Stimulated activated CD8-positive, alpha-beta memory T cell treated with anti-CD3 and anti-CD28 coated beads, Interleukin-4, amount 100 ng/mL, for 1 hour (primary cell): ENCODE data around the gene GCK.
"Not testable (repeated sequence)": the region's sequence is repeated elsewhere in the genome, so short reads cannot be mapped to it uniquely, and the experiment has no call there.

ENCODE experiments used
- DNase-seq, 2 donors: peaks; one replicate each; pipeline ENCODE4 v3.0.0-alpha.2; 2020; ENCODE audit warnings: low read depth in 2 of 2, low spot score in 1 of 2

GCK gene

DNA sequence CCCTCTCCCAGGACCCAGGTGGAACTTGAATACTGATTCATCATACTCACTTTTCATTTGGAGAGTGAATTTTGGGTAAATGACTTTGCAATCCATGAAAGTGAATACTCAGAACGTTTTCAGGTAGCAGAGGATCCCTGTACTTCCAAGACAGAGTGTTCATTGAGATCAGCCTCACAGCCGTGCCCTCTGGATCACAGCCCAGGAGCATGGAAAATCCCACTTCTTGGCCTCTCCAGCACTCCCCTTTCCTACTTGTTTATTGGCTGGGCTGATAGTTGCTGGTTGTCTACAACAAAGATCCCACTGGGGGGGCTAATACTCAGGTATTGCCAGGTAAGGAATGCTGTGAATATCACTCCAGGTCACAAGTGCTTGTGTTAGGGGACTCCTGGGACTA lies 5.9 kb downstream of the GCK start:
- no peak for DNase-seq

DNA sequence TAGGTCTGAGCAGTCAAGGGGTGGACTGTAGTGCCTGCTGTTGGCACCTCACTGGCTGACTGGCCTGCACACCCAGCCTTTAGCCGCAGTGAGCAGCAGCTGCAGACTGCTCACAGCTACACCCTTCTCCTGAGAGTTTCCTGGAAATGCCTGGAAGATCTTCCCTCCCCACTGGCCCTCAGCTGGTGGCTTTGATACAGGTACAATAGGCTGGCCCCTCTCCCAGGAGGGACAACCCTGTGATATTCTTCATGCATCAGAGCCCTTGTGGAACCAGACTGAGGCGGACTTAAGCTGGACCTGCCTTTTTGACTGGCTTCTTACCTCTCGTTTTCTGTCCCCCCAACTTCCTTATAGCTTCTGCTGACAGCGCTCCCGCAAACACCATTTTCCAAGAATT lies 6.4 kb downstream of the GCK start:
- no peak for DNase-seq

DNA sequence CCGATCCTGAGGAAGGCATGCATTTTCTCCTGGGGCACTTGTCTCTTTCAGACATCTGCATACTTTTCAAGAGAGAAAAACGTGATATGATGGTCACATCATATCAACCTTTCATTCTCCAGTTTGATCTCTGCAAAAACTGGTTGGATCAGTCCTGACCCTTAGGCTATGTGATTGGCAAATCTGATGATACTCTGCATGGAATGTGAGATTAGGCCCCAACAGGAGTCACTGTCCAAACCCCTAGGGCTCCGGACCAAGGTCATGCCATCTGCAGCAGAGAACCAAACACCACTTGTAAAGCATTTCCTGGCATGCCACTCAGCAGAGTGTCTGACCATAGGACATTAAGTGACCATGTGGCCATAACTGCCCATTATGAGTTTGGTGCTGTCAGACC lies 8.6 kb downstream of the GCK start:
- no peak for DNase-seq

DNA sequence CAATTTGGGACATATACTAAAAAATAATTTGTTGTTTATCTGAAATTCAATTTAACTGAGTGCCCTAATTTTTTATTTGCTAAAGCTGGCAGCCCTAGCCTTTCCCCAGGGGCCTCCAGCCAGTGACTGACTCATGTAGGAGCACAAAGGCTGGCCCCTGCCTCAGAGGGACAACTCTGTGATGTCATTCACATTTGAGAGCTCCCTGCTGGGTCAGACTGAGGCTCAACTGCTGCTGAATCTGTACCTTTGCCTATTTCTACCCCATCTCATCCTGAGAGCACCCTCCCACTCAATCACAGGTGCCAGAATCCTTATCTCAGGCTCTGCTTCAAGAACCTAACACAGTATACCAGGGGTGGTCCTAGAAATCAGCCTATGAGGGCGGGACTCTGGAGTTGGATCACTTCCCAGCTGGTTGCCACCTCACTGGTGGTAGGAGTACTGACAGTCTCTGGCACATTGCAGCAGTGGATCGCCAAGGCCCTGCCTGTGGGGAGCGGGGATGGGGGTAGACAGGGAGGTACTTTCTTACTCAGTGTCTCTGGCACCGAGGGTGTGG lies 11.6 kb downstream of the GCK start:
- DNase-seq: no peak

DNA sequence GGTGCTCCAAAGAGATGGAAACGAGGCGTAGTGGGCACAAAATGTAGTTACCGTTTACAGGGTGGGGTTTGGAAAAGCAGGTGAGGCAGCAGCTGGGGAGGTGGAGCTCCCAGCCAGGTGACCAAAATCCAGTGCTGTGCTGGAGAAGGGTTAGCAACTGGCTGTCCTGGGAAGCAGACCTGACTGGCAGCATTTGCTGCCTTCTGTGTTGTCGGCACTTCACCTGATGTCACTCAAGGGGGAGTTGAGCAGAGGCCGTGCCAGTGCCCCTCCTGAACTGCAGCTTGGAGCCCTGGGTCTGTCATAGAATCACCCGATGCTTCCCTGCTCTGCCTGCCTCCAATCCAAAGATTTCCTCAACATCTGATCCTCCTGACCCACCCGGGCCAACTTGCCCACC lies 12.8 kb downstream of the GCK start:
- no peak for DNase-seq

DNA sequence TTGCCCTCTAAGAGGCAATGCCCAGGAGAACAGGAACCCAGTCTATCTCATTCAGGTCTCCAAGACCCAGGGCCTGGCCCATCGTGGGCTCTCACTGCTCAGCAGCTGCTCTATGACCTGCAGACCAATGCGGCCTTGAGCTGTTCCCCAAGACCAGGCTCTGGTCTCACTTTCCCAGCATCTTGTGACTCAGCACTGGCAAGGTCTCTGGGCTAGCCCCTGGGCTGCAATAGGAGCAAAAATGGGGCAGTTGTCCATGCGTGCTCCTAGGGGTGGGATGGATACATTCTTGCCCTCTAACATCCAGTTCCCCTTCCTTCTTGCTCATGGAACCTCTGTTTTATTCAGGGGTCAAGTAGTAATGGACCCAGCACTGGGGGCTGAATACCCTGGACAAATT lies 13.5 kb downstream of the GCK start:
- DNase-seq: no peak

DNA sequence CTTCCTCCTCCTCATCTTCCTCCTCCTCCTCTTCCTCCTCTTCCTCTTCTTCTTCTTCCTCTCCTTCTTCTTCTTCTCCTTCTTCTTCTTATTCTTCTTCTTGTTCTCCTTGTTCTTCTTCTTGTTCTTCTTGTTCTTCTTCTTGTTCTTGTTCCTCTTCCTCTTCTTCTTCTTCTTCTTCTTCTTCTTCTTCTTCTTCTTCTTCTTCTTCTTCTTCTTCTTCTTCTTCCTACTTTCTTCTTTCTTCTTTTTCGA lies 14.6 kb downstream of the GCK start:
- not testable (repeated sequence) for DNase-seq

DNA sequence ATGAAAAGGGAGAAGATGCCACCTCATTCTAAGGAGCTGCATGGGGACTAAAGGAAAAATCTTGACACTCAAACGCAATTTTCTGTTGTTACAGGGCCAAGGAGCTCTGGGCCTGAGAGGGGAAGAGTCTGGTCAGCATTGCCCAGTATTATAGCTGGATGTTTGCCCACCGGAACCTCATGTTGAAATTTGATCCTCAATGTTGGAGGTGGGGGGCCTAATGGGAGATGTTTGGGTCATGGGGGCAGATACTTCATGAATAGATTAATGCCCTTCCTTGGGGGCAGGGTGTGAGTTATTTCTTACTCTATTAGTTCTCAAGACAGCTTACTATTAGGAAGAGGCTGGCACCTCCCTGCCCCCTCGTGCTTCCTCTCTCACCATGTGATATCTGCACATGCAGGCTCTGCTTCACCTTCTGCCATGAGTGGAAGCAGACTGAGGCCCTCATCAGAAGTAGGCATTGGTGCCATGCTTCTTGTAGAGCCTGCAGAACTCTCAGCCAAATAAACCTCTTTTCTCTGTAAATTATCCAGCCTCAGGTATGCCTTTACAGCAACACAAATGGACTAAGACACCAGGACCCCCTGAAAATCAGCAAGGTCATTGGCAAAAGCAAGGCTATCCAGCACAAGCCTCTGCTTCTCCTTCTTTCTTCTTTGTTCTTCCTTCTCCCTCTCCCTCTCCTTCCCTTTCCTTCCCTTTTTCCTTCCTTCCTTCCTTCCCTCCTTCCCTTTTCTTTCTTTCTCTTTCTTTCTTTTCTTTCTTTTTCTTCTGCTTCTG lies 15.1 kb downstream of the GCK start:
- no peak for DNase-seq

DNA sequence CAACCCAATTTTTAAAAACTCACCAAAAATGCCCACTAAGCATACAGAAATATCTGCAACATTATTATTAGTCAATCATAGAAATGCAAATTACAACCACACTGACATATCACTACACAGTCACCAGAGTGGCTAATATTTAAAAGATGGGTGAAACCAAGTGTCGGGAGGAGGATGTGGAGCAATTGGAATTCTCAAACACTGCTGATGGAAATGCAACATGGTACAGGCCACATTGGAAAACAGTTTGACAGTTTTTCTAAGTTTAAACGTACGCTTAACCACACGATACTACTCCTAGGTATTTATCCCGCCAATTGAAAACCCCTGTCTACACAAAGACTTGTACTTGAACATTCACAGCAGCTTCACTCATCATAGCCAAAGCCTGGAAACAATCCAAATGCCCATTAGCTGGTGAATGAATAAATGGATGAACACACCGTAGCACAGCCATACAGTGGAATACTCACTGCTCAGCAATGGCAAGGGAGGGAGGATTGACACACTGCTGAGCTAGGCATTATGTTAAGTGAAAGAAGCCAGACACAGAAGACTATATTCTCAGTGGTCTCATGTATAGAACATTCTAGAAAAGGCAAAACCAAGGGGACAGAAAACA lies 16.3 kb downstream of the GCK start:
- DNase-seq: no peak

DNA sequence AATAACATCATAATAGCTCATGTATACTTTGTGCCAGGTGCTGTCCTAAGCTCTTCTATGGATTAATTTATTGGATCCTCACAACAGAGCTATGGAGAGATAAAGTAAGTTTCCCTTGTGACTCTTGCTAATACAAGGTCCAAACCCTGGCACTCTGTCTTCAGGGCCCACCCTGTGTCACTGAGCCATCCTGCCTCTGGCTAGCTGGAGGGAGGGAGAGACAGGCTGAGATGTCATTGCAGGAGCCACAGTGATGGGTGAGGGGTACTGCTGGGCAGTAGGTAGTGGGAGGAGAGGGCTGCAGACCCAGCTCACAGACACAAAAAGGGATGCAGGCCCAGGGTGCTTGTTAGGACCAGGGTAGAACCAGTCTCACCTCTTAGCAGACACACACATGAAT lies 16.9 kb downstream of the GCK start:
- DNase-seq: no peak

DNA sequence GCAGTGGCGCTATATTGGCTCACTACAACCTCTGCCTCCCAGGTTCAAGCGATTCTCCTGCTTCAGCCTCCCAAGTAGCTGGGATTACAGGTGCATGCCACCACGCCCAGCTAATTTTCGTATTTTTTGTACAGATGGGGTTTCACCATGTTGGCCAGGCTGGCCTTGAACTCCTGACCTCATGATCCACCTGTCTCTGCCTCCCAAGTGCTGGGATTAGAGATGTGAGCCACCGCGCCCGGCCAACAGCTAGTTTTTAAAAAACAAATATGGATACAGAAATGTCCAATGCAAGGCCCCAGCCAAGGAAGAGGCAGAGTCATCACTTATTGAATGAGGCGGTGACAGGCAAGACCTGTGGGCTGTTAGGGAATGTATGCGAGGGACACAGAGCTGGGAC lies 17.3 kb downstream of the GCK start:
- DNase-seq: not testable (repeated sequence)

DNA sequence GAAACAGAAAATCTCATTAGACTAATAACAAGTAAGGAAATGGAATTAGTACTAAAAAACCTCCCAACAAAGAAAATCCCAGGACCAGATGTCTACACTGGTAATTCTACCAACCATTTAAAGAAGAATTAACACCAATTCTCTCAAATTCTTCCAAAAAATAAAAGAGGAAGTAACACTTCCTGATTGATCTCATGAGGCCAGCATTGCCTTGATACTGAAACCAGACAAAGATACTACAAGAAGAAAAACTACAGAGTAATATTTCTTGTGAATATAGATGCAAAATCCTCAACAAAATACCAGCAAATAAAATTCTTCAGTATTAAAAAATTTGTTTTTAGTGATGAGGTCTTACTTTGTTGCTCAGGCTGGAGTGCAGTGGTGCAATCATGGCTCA lies 21.3 kb downstream of the GCK start:
- no peak for DNase-seq

DNA sequence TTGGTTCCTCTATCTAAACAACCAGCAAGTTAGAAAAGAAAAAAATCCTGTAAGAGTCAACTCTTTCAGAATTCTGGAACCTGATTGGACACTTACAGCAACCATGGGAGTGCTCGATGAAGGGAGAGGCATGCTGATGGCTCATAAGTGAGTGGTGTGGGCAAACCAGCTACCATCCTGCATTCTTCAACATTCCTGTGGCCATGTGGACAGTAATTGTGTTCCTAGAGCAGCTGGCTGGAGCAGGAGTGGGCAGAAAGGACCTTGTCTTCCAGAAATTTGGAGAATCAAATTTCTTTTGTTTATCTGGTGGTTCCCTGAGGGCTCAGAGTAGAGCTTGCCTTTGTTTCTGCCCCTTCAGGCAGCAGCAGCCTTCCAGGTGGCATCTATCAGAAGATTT lies 25.6 kb downstream of the GCK start:
- no peak for DNase-seq

DNA sequence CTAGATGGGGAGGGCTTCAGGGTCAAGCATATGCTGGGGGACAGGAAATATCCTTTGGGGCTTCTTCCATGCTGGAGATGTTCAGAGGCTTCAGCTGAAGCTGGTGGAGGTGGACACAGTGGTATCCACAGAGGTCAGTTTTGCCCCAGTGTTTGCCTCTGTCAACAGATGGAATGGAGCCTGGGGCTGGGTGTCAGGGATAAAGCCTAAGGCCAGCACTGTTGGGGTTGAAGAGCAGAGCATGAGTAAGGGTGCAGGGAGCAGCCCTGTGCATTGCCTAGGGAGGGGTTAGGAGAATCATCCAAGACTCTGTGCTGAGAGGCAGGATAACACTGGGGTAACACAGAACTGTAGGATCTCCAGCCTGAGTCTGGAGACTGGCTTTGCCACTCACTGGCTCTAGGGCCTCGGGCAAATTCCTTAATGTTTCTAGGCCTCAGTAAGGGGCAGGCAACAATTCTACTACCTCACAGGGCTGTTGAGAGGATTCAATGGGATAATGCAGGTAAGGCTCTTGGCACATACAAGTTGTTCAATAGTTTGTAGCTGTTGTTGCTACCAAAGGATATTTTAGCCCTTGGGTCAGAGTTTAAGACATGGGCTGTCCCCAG lies 26.3 kb downstream of the GCK start:
- no peak for DNase-seq

DNA sequence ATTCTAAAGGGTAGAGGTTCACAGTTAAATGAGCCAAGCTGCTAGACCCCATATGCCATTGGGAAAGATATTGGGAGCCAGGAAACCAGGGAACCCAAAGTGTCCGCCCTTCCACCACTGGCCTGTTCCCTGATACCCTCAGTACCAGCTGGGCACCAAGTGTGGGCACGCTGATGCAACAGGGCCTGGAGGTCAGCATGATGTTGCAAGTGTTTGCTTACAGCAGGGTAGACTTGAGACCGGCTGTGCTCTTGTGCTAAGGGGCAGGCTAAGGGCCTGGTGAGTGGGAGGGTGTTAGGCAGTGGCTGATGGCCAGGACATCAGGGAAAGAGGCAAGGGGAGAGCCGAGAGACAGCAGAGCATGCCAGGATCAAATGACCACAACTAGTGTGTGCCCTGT lies 27.1 kb downstream of the GCK start:
- DNase-seq: no peak

DNA sequence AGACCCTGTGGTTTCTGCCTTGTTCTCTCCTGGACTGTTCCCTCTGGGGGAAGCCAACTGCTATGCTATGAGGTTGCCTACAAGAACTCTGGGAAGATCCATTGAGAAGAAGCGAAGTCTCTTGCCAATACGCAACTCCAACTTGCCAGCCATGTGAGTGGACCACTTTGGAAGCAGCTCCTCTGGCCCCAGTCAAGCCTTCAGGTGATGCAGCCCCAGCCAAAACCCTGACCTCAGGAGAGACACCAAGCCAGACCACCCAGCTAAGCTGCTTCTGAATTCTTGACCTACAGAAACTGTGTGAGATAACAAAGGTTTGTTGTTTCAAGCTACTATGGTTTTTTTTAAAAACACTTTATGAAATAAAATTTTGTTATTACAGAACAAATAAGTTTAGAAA lies 27.9 kb downstream of the GCK start:
- DNase-seq: no peak

DNA sequence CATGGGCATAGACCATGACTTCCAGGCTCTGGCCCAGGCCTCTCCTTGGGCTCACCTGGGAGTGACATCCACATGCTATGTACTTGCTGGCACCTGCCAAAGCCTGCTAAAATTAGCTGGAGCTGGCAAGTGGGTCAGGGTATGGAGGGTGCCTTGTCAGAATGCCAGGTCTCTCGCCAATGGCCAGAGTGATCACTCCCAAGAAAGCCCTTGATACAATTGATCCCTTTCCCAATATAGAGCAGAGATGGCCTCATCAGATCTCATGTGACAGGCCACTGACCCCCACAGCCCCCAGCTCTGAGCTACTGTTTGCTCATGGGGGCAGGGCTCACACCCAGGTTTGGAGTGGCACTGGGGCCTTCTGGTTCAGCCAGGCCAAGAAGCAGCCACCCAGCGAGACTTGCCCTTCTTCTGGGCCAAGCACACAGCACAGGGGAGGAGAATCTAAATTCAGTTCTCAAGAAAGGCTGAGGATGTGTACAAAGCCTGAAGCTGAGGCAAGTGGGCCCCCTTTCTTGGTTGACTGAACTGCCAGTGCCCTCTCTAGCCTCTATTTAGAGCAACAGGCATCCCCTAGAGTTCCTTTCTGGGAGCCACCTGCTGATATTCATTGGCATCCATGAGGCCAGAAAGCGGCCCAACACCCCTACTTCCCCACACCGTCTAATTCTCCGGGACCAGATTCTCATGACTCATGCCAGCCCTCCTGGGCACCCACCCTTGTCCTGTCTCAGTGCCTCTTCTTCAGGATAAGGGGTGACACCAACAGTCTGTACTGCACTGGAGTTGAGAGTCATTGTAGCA lies 29.2 kb downstream of the GCK start:
- no peak for DNase-seq

DNA sequence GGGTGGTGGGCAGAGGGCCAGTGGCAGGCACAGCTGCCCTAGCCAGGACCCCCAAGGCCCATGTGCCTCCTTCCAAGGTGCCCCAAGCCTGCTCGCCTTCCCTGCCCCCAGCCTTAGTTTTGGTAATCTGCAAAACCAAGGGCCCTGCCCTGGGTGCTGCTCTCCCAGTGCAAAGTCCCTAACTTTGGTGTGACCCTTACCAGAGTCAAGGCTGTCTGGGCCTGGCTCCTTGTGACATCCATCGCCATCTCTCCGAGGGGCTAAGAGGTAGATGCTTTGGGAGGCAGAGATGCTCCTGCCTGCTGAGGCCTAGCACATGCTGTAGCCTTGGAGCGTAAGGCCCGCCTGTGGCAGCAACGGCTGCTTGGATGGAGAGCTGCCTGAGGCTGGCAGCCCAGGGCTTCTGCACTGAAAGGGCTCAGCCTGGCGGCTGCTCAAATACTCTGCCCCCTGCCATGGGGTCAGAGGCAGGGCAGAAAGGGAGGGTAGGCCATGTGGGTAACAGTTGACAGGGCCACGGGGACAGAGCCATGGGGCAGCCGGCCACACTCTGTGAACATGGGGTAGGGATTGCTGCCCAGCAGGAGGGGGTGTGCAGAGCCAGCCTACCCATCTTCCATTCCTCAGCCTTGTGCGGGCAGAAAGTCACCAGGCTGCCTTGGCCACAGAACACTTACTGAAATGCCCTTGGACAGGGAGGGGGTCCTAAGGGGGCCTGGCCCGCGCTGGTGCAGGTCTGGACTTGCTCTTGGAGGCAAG lies 30.2 kb downstream of the GCK start:
- DNase-seq: no peak

DNA sequence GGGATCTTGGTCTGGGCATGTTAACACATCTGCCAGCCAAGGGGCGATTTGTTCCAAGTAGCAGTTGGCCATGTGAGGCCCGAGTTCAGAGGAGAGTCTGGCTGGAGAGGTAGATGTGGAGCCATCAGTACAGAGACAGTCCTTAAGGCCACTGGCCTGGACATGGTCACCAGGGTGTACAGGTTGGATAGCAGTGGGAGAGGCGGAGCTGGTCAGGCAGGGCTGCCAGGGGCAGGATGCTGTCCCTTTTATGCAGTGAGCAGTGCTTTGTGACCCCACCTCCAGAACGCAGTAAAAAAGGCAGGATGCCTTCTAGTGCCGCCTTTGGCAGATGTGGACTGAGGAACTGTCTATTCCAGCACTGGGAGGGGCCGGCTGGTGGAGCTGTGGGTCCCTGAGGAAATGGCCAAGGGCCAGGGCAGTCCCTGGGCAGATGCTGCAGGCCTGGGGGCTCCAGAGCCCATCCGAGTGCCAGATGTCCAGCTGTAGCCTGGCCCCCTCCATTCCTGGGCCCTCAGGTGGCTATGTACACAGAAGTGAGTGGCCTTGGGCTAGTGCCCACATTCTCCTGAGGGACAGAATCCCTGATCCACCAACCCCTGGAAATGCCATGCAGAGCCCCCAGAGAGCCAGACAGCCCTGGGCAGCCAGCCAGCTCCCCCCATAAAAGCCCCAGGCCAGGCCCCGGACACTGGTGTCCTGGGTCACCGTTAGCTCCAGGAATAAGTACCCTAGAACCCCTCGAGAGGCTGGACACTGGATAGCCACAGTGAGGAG lies 31.0 kb downstream of the GCK start:
- no peak for DNase-seq
